Measurements from ENCODE around the gene AHNAK. TPM values are rescaled to one million over a fixed set of nuclear protein-coding genes. Genes with fewer than 3 reads are reported as not detected.

AHNAK gene
- total RNA-seq, 4 donors from 2014 or later: 227 to 400 (median 288) TPM

- TF ChIP-seq POLR2A (IDR thresholded peaks at IDR 0.05) (no peak), CTCF (IDR thresholded peaks at IDR 0.05) (no peak)
- Histone ChIP-seq H3K4me1 (no peaks in the 10 kb centered on the region), H3K27me3 (no peaks in the 10 kb centered on the region), H3K36me3 (no peaks in the 10 kb centered on the region), H3K27ac (no peak overlapping the region), H3K4me3 (replicated peaks in 1 of 3) (no peak overlapping the region), H3K9me3 (no peaks in the 10 kb centered on the region)
- intact Hi-C loops (cut with DNase I): no loop called here
- WGBS, 2 donors: 80 to 86% methylated on average over 8 of the region's 8 CpGs
- DNase-seq: no peak
Measured at GRCh38 chr11:62410972-62411371, 135.6 kb downstream of the AHNAK start.

GRCh38 chr11:62409831-62410230 lies 136.8 kb downstream of the AHNAK start:
- intact Hi-C loops (cut with DNase I): no loop called here

GRCh38 chr11:62406034-62406433 lies 140.6 kb downstream of the AHNAK start:
- DNase-seq: no peak
- Histone ChIP-seq H3K4me1 (peaks cover 4 to 15% of the 10 kb centered on the region in 2 donors), H3K4me3 (replicated peaks in 1 of 3) (no peak overlapping the region), H3K27ac (no peak overlapping the region), H3K27me3 (no peaks in the 10 kb centered on the region), H3K36me3 (no peaks in the 10 kb centered on the region), H3K9me3 (no peaks in the 10 kb centered on the region)
- 67 to 73% methylated on average over 4 of the region's 4 CpGs for whole genome bisulfite sequencing, 2 donors
- intact Hi-C loops (cut with DNase I): no loop called here
- TF ChIP-seq CTCF (IDR thresholded peaks at IDR 0.05): no peak

More at GRCh38 chr11:62409831-62410230, 136.8 kb downstream of the AHNAK start:
- no peak for DNase-seq
- Histone ChIP-seq H3K9me3 (no peaks in the 10 kb centered on the region), H3K4me1 (no peaks in the 10 kb centered on the region), H3K27ac (no peak overlapping the region), H3K4me3 (replicated peaks in 1 of 3) (no peak overlapping the region), H3K27me3 (no peaks in the 10 kb centered on the region), H3K36me3 (no peaks in the 10 kb centered on the region)
- 90 to 95% methylated on average over 8 of the region's 8 CpGs for WGBS, 2 donors
- no peak for TF ChIP-seq CTCF (IDR thresholded peaks at IDR 0.05)
- no peak for TF ChIP-seq POLR2A (IDR thresholded peaks at IDR 0.05)

- no peak for DNase-seq
- no peaks in the 10 kb centered on the region for H3K27me3 ChIP-seq
- no peaks in the 10 kb centered on the region for H3K9me3 ChIP-seq
- 79 to 89% methylated on average over 5 of the region's 5 CpGs for WGBS, 2 donors
- H3K4me3 ChIP-seq (replicated peaks in 1 of 3): no peak overlapping the region
- intact Hi-C loops (cut with DNase I): no loop called here
- peaks cover 4 to 26% of the 10 kb centered on the region in 2 donors for H3K4me1 ChIP-seq
- no peaks in the 10 kb centered on the region for H3K36me3 ChIP-seq
- no peak overlapping the region for H3K27ac ChIP-seq
- no peak for TF ChIP-seq CTCF (IDR thresholded peaks at IDR 0.05)
- no peak for TF ChIP-seq POLR2A (IDR thresholded peaks at IDR 0.05)
Measured at GRCh38 chr11:62404901-62405300, 141.7 kb downstream of the AHNAK start.

- peaks cover 4 to 31% of the 10 kb centered on the region in 2 donors for H3K4me1 ChIP-seq
- H3K9me3 ChIP-seq: no peaks in the 10 kb centered on the region
- no peaks in the 10 kb centered on the region for H3K27me3 ChIP-seq
- TF ChIP-seq POLR2A (IDR thresholded peaks at IDR 0.05): no peak
- no peak overlapping the region for H3K4me3 ChIP-seq (replicated peaks in 1 of 3)
- WGBS, 2 donors: 95 to 96% methylated on average over 6 of the region's 6 CpGs
- H3K27ac ChIP-seq: no peak overlapping the region
- intact Hi-C loops (cut with DNase I): no loop called here
- no peaks in the 10 kb centered on the region for H3K36me3 ChIP-seq
- no peak for DNase-seq
Measured at GRCh38 chr11:62404435-62404834, 142.2 kb downstream of the AHNAK start.

Measured in thyroid gland (tissue), 4 donors.